Smooth muscle cell (in vitro differentiated cells): ENCODE results near the gene UGT1A9. TPM values are rescaled to one million over a fixed set of nuclear protein-coding genes. Genes with fewer than 3 reads are reported as not detected.

Experiments used
- DNase-seq: peaks from one replicate; lab custom pipeline; 2025; ENCODE audit not compliant: unreplicated experiment; lab: John Stamatoyannopoulos, UW
- H2AFZ ChIP-seq: fragments of 200-600 bp; sonication (generic); 2 replicates; pipeline ENCODE4 v1.6.0; 2016; ENCODE audit warnings: antibody characterized with exemption, low read depth, mild to moderate bottlenecking
- H3F3A ChIP-seq: fragments of 200-600 bp; sonication (generic); 2 replicates; pipeline ENCODE4 v1.6.0; 2017; ENCODE audit warnings: antibody characterized with exemption, low read depth
- H3K27ac ChIP-seq: fragments of 200-600 bp; sonication (generic); 2 replicates; pipeline ENCODE4 v1.5.1; 2016; ENCODE audit warnings: low read depth, mild to moderate bottlenecking
- H3K27me3 ChIP-seq: fragments of 200-600 bp; sonication (generic); 2 replicates; pipeline ENCODE4 v1.6.1; 2016; ENCODE audit warnings: low read depth, mild to moderate bottlenecking
- H3K36me3 ChIP-seq: fragments of 200-600 bp; sonication (generic); 2 replicates; pipeline ENCODE4 v1.5.1; 2016; ENCODE audit warnings: low read depth
- H3K4me1 ChIP-seq: fragments of 200-600 bp; sonication (generic); 2 replicates; pipeline ENCODE4 v1.5.1; 2016; ENCODE audit warnings: low read depth
- H3K4me2 ChIP-seq: fragments of 200-600 bp; sonication (generic); 2 replicates; pipeline ENCODE4 v1.6.0; 2016; ENCODE audit warnings: mild to moderate bottlenecking
- H3K4me3 ChIP-seq: fragments of 200-600 bp; sonication (generic); 2 replicates; pipeline ENCODE4 v1.5.1; 2016; ENCODE audit warnings: mild to moderate bottlenecking
- H3K79me2 ChIP-seq: fragments of 200-600 bp; sonication (generic); 2 replicates; pipeline ENCODE4 v1.6.0; 2016; ENCODE audit warnings: low read depth, mild to moderate bottlenecking
- H3K9ac ChIP-seq: fragments of 200-600 bp; sonication (generic); 2 replicates; pipeline ENCODE4 v1.6.0; 2016; ENCODE audit warnings: low read depth
- H3K9me3 ChIP-seq: fragments of 200-600 bp; sonication (generic); replicated peaks from 2 replicates; pipeline ENCODE4 v1.5.1; 2016; ENCODE audit warnings: low read depth
- H4K20me1 ChIP-seq: fragments of 200-600 bp; sonication (generic); 2 replicates; pipeline ENCODE4 v1.6.0; 2016; ENCODE audit warnings: low read depth
- CTCF ChIP-seq: fragments of 200-600 bp; sonication (generic); IDR thresholded peaks from 2 replicates; pipeline ENCODE4 v1.5.1; 2017; ENCODE audit warnings: borderline replicate concordance, mild to moderate bottlenecking, antibody characterized with exemption; ENCODE audit not compliant: insufficient read depth, poor library complexity, severe bottlenecking
- WGBS: methylation state at CpG from one replicate; pipeline ENCODE4 v1.1.7; 2016; ENCODE audit warnings: low lambda C conversion rate; 5-methylcytosine and 5-hydroxymethylcytosine counted together
- polyA plus RNA-seq: library from polyadenylated mRNA; unstranded; fragments of >200 nt; fragmentation: Nextera tagmentation; extraction: Ambion mirVana; gene quantifications from 2 replicates; pipeline ENCODE4 v1.2.1, GENCODE V29; 2016
- total RNA-seq: library from RNA; depleted of rRNA; stranded (reverse); fragments of >200 nt; gene quantifications from 2 replicates; pipeline ENCODE4 v1.2.3, GENCODE V29; 2014

Gene UGT1A9
- total and polyA plus RNA-seq, 2 experiments from 2014 or later, result not detected

GRCh38 chr2:233793465-233794127 lies 121.9 kb downstream of the UGT1A9 start:
- H3K9ac ChIP-seq, result no peak overlapping the region
- H3K36me3 ChIP-seq, result no peaks in the 10 kb centered on the region
- no peaks in the 10 kb centered on the region for H3F3A ChIP-seq
- no peak overlapping the region for H3K4me2 ChIP-seq
- no peaks in the 10 kb centered on the region for H4K20me1 ChIP-seq
- no peaks in the 10 kb centered on the region for H3K79me2 ChIP-seq
- H3K27me3 ChIP-seq, result no peaks in the 10 kb centered on the region
- H3K9me3 ChIP-seq, result no peaks in the 10 kb centered on the region
- DNase-seq, result no peak
- no peak for TF ChIP-seq CTCF
- H3K27ac ChIP-seq, result no peak overlapping the region
- no peak overlapping the region for H3K4me3 ChIP-seq
- H2AFZ ChIP-seq, result no peak overlapping the region
- H3K4me1 ChIP-seq, result no peaks in the 10 kb centered on the region
- WGBS, result 90% methylated on average over 18 of the region's 18 CpGs

DNA sequence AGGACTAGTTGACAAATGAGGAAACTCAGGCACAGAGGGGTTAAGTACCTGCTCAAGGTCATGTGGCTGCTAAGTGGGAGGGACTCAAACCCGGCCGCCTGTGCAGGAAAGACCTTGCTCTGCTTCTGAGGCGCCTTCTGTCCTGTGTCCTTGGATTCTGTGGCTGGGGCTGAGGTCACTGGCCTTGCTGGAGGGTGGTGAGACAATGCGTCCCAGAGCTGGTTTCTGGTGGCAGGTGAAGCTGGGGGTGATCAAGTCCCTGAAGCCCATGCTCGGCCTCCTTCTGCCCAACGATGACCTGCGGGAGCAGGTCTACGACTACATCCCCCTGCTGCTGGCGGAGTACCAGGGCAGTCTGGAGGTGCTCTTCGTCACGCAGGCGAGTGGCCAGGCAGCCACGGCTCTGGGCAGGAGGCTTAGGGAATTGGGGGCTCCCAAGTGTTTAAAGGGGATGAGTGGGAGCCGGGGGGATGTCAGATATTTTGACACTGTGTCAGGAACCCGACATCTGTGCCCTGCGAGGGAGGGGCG lies 122.5 kb downstream of the UGT1A9 start:
- Histone ChIP-seq H3K4me2 (no peak overlapping the region), H3K27ac (no peak overlapping the region), H3K27me3 (no peaks in the 10 kb centered on the region), H2AFZ (no peak overlapping the region), H3K9me3 (no peaks in the 10 kb centered on the region), H3K9ac (no peak overlapping the region), H3K4me3 (no peak overlapping the region), H3F3A (no peaks in the 10 kb centered on the region), H3K79me2 (no peaks in the 10 kb centered on the region), H4K20me1 (no peaks in the 10 kb centered on the region), H3K36me3 (no peaks in the 10 kb centered on the region), H3K4me1 (no peaks in the 10 kb centered on the region)
- no peak for DNase-seq
- TF ChIP-seq CTCF, result no peak
- WGBS, result 93% methylated on average over 17 of the region's 17 CpGs

GRCh38 chr2:233795735-233796171 lies 124.1 kb downstream of the UGT1A9 start:
- no peaks in the 10 kb centered on the region for H3K79me2 ChIP-seq
- H4K20me1 ChIP-seq, result no peaks in the 10 kb centered on the region
- WGBS, result 93% methylated on average over 13 of the region's 13 CpGs
- H3K4me3 ChIP-seq, result no peak overlapping the region
- no peaks in the 10 kb centered on the region for H3F3A ChIP-seq
- H3K4me1 ChIP-seq, result no peaks in the 10 kb centered on the region
- no peaks in the 10 kb centered on the region for H3K9me3 ChIP-seq
- H3K27ac ChIP-seq, result no peak overlapping the region
- no peak overlapping the region for H3K9ac ChIP-seq
- DNase-seq, result no peak
- no peak overlapping the region for H2AFZ ChIP-seq
- H3K36me3 ChIP-seq, result no peaks in the 10 kb centered on the region
- TF ChIP-seq CTCF, result no peak
- no peaks in the 10 kb centered on the region for H3K27me3 ChIP-seq
- no peak overlapping the region for H3K4me2 ChIP-seq

GRCh38 chr2:233796254-233796653 lies 124.6 kb downstream of the UGT1A9 start:
- Histone ChIP-seq H3K9me3 (no peaks in the 10 kb centered on the region), H3K4me2 (no peak overlapping the region), H3K36me3 (no peaks in the 10 kb centered on the region), H3K4me1 (no peaks in the 10 kb centered on the region), H4K20me1 (no peaks in the 10 kb centered on the region), H3F3A (no peaks in the 10 kb centered on the region), H3K4me3 (no peak overlapping the region), H3K27me3 (no peaks in the 10 kb centered on the region), H3K9ac (no peak overlapping the region), H2AFZ (no peak overlapping the region), H3K27ac (no peak overlapping the region), H3K79me2 (no peaks in the 10 kb centered on the region)
- 85% methylated on average over 9 of the region's 9 CpGs for WGBS
- no peak for TF ChIP-seq CTCF
- no peak for DNase-seq
